Ovary (tissue), 9 donors: ENCODE data around the gene CATSPER4. TPM values are rescaled to one million over a fixed set of nuclear protein-coding genes. Genes with fewer than 3 reads are reported as not detected.
"Not testable (repeated sequence)": the region's sequence is repeated elsewhere in the genome, so short reads cannot be mapped to it uniquely, and the experiment has no call there.

Experiments used
- DNase-seq, 5 donors: peaks; one replicate each; pipeline ENCODE4 v3.0.0-alpha.2; 2019 to 2020
- H3K27ac ChIP-seq, 2 donors: fragments of 200-600 bp; one replicate each; pipeline versions ENCODE4 v1.5.1 to v1.8.0; 2019 to 2022
- H3K27me3 ChIP-seq: fragments of 200-600 bp; one replicate; pipeline ENCODE4 v1.8.0; 2022
- H3K36me3 ChIP-seq: fragments of 200-600 bp; sonication (generic); one replicate; pipeline ENCODE4 v1.5.1; 2019
- H3K4me1 ChIP-seq: one replicate; pipeline ENCODE4 v1.8.1; 2013; ENCODE audit warnings: mild to moderate bottlenecking, moderate library complexity; ENCODE audit not compliant: insufficient read depth
- H3K4me3 ChIP-seq: fragments of 200-600 bp; sonication (generic); one replicate; pipeline ENCODE4 v1.5.1; 2017
- H3K9me3 ChIP-seq, 2 donors: fragments of 200-600 bp in 1 of 2; sonication (generic) in 1 of 2; one replicate each; pipeline versions ENCODE4 v1.5.1 to v1.8.1; 2013 to 2019; ENCODE audit warnings: mild to moderate bottlenecking in 1 of 2, moderate library complexity in 1 of 2
- CTCF ChIP-seq, 3 donors: fragments of 450-650 bp in 2 of 3; fragments of 200-600 bp in 1 of 3; IDR thresholded peaks; one replicate each; pipeline versions ENCODE4 v1.5.1 to v1.8.0; 2016 to 2022; ENCODE audit warnings: antibody characterized with exemption in 3 of 3, mild to moderate bottlenecking in 1 of 3
- EP300 ChIP-seq: sonication (generic); formaldehyde crosslinking; IDR thresholded peaks from one replicate; pipeline ENCODE4 v1.6.1; 2017; ENCODE audit warnings: antibody characterized with exemption
- POLR2A ChIP-seq: fragments of 450-650 bp; IDR thresholded peaks from one replicate; pipeline ENCODE4 v1.6.1; 2017; ENCODE audit warnings: antibody characterized with exemption, mild to moderate bottlenecking, moderate library complexity
- WGBS, 3 donors: extraction: QIAGEN DNeasy Blood & Tissue Kit in 1 of 3; methylation state at CpG; one replicate each; pipeline versions ENCODE4 v1.1.5 to v1.1.7; 2013 to 2017; 5-methylcytosine and 5-hydroxymethylcytosine counted together
- intact Hi-C, 4 donors: fragments of 100-400 bp; cut with DNase I; formaldehyde crosslinking; loops; one replicate each; pipeline versions ENCODE4 v1.11.0 to v1.15.1; 2022 to 2023
- polyA plus RNA-seq, 2 donors: library from polyadenylated mRNA; stranded (reverse); fragments of 200-250 nt in 1 of 2; fragments of 350-450 nt in 1 of 2; fragmentation: Illumina TruSeq in 1 of 2; extraction: RNeasy Lipid Tissue Mini Kit (QIAGEN cat#74804) in 1 of 2; gene quantifications; one replicate each; pipeline ENCODE4 v1.2.3, GENCODE V29; 2013 to 2014
- total RNA-seq, 7 donors: library from RNA; depleted of rRNA in 2 of 7; stranded (reverse); fragments of >200 nt in 2 of 7; fragmentation: NEBNext Ultra II Directional in 3 of 7; extraction: Animal tissue kit (Norgen Biotek cat#: 25700) in 3 of 7; gene quantifications; one replicate each; pipeline versions ENCODE4 v1.1.0 to v1.2.4, GENCODE V29; 2016 to 2023
- donor health status: DM: no; HTN: no; CAD: no; lungs with moderate emphysema.
- donor health status: DM: no; HTN: no; CAD: no.
- donor health status: Bipolar disorder and iron deficiency.
- donor health status: DM: yes; HTN: yes; CAD: no.
- donor health status: DM: no; HTN: no; CAD: no.
- donor health status: DM: yes; HTN: yes; CAD: no.

CATSPER4 gene
- total and polyA plus RNA-seq, 9 donors, result not detected

- TF ChIP-seq EP300 (no peak), CTCF (IDR thresholded peaks at IDR 0.05) (no peak), POLR2A (no peak)
- Histone ChIP-seq H3K27ac (no peak overlapping the region), H3K27me3 (no peaks in the 10 kb centered on the region), H3K9me3 (no peaks in the 10 kb centered on the region), H3K36me3 (no peaks in the 10 kb centered on the region), H3K4me3 (peak overlapping the region; percentile 30), H3K4me1 (peaks cover 4% of the 10 kb centered on the region)
- intact Hi-C loops, result no loop called here
- 3 to 9% (median 4%) methylated on average over 35 to 50 of the region's 50 CpGs for WGBS, 3 donors
- peak; percentile 55 to 72 (median 63) for DNase-seq
Measured at GRCh38 chr1:26225033-26225831, 34.8 kb downstream of the CATSPER4 start.

- H3K27me3 ChIP-seq, H3K36me3 ChIP-seq, H3K27ac ChIP-seq, H3K9me3 ChIP-seq, DNase-seq, H3K4me3 ChIP-seq, H3K4me1 ChIP-seq: not testable (repeated sequence)
- 65 to 84% (median 79%) methylated on average over 2 of the region's 2 CpGs for WGBS, 3 donors
- intact Hi-C loops, result loop anchor here in 1 of 4 donors (5.0 kb wide), 2 partner anchors 63 to 118 kb away; partner anchors contain the start of genes C1orf232, PDIK1L and ZNF593
Measured at GRCh38 chr1:26230682-26231081, 40.3 kb downstream of the CATSPER4 start.

- H3K9me3 ChIP-seq, result no peaks in the 10 kb centered on the region
- TF ChIP-seq POLR2A (peak; percentile 29), CTCF (IDR thresholded peaks at IDR 0.05) (peak; percentile 85 to 90 (median 89)), EP300 (no peak)
- intact Hi-C loops, result loop anchor here in 1 of 4 donors (5.0 kb wide), 2 partner anchors 67 to 122 kb away; partner anchors contain the start of genes C1orf232, PDIK1L and ZNF593
- peak within 1 kb of the TSS; percentile 77 for H3K4me3 ChIP-seq
- peak within 1 kb of the TSS; percentile 52 to 57 for H3K27ac ChIP-seq
- no peaks in the 10 kb centered on the region for H3K36me3 ChIP-seq
- H3K4me1 ChIP-seq, result peaks cover 2% of the 10 kb centered on the region
- WGBS, 3 donors, result 0% methylated on average over 66 to 73 of the region's 73 CpGs
- H3K27me3 ChIP-seq, result no peaks in the 10 kb centered on the region
- DNase-seq, result peak; percentile 97 to 99 (median 98)
Measured at GRCh38 chr1:26233903-26234643, 43.7 kb downstream of the CATSPER4 start, which contains the start of gene CEP85. CEP85 (plus strand) TSS chr1:26234200; CDS start chr1:26239784, 5,584 bp downstream.

- H3K27ac ChIP-seq, result peak overlapping the region; percentile 52 to 57
- no peak for TF ChIP-seq EP300
- no peaks in the 10 kb centered on the region for H3K36me3 ChIP-seq
- no peaks in the 10 kb centered on the region for H3K9me3 ChIP-seq
- peaks cover 2% of the 10 kb centered on the region for H3K4me1 ChIP-seq
- intact Hi-C loops, result loop anchor here in 1 of 4 donors (5.0 kb wide), 2 partner anchors 68 to 123 kb away; partner anchors contain the start of genes C1orf232, PDIK1L and ZNF593
- H3K4me3 ChIP-seq, result peak overlapping the region; percentile 77
- no peaks in the 10 kb centered on the region for H3K27me3 ChIP-seq
- WGBS, 3 donors, result 3 to 6% (median 5%) methylated on average over 30 of the region's 30 CpGs
- DNase-seq, result peak in 2 of 5 donors; percentile 23 to 28
Measured at GRCh38 chr1:26234644-26235370, 44.4 kb downstream of the CATSPER4 start.
